Osteoblast (primary cell): ENCODE measurements around the gene FBXL14. TPM values are rescaled to one million over a fixed set of nuclear protein-coding genes. Genes with fewer than 3 reads are reported as not detected.

ENCODE experiments used
- DNase-seq: peaks from one replicate; pipeline ENCODE4 v3.0.0; 2011; ENCODE audit warnings: low spot score, mixed read lengths; ENCODE audit not compliant: insufficient read length; ENCODE audit errors: missing footprints
- H2AFZ ChIP-seq: 2 replicates; pipeline ENCODE4 v1.6.0; 2011; ENCODE audit warnings: mild to moderate bottlenecking, low read length
- H3K27ac ChIP-seq: 2 replicates; pipeline ENCODE4 v1.5.1; 2011; ENCODE audit warnings: mild to moderate bottlenecking, low read depth, low read length, moderate library complexity
- H3K27me3 ChIP-seq: 2 replicates; pipeline ENCODE4 v1.6.0; 2012; ENCODE audit warnings: mild to moderate bottlenecking, control low read depth, inconsistent platforms, low read length, moderate library complexity; ENCODE audit not compliant: insufficient read depth
- H3K36me3 ChIP-seq: 2 replicates; pipeline ENCODE4 v1.5.1; 2011; ENCODE audit warnings: mild to moderate bottlenecking, low read length, control low read depth, moderate library complexity; ENCODE audit not compliant: insufficient read depth
- H3K4me1 ChIP-seq: 2 replicates; pipeline ENCODE4 v1.5.1; 2011; ENCODE audit warnings: mild to moderate bottlenecking, low read length, control low read depth, moderate library complexity; ENCODE audit not compliant: insufficient read depth
- H3K4me2 ChIP-seq: 2 replicates; pipeline ENCODE4 v1.6.0; 2011; ENCODE audit warnings: mild to moderate bottlenecking, low read length; ENCODE audit not compliant: insufficient read depth
- H3K4me3 ChIP-seq: fragments of 200-600 bp; sonication (generic); 3 replicates; pipeline ENCODE4 v1.5.1; 2012; ENCODE audit warnings: mild to moderate bottlenecking, low read length, inconsistent platforms; ENCODE audit not compliant: insufficient read depth
- H3K79me2 ChIP-seq: 2 replicates; pipeline ENCODE4 v1.6.0; 2012; ENCODE audit warnings: mild to moderate bottlenecking, low read length, control low read depth, inconsistent platforms; ENCODE audit not compliant: insufficient read depth
- H3K9me3 ChIP-seq: 2 replicates; pipeline ENCODE4 v1.5.1; 2011; ENCODE audit warnings: low read depth, low read length, control low read depth
- H4K20me1 ChIP-seq: 2 replicates; pipeline ENCODE4 v1.6.0; 2012; ENCODE audit warnings: mild to moderate bottlenecking, low read length, control low read depth; ENCODE audit not compliant: insufficient read depth
- CTCF ChIP-seq: IDR thresholded peaks from 2 replicates; pipeline ENCODE4 v1.5.1; 2011; ENCODE audit warnings: mild to moderate bottlenecking, low read depth, low read length, moderate library complexity; ENCODE audit errors: extremely low read depth
- total RNA-seq: library from RNA; depleted of rRNA; stranded (reverse); fragments of >200 nt; gene quantifications from 2 replicates; pipeline ENCODE4 v1.2.3, GENCODE V29; 2012

FBXL14 gene
- total RNA-seq, 1 donor, result 9.8 TPM

- Histone ChIP-seq H3K27ac (peak overlapping the region; percentile 68), H3K36me3 (no peaks in the 10 kb centered on the region), H3K4me3 (peak overlapping the region; percentile 22), H4K20me1 (peaks cover 9% of the 10 kb centered on the region), H3K4me2 (peak overlapping the region; percentile 59), H3K27me3 (no peaks in the 10 kb centered on the region), H2AFZ (no peak overlapping the region), H3K9me3 (no peaks in the 10 kb centered on the region), H3K4me1 (peaks cover 32% of the 10 kb centered on the region), H3K79me2 (peaks cover 34% of the 10 kb centered on the region)
- TF ChIP-seq CTCF, result no peak
- peak; percentile 98 for DNase-seq
Measured at GRCh38 chr12:1527789-1528188, 66.6 kb downstream of the FBXL14 start.

- H3K27me3 ChIP-seq, result no peaks in the 10 kb centered on the region
- peaks cover 16% of the 10 kb centered on the region for H3K79me2 ChIP-seq
- H3K36me3 ChIP-seq, result no peaks in the 10 kb centered on the region
- H3K4me1 ChIP-seq, result peaks cover 21% of the 10 kb centered on the region
- no peak overlapping the region for H2AFZ ChIP-seq
- no peak overlapping the region for H3K4me2 ChIP-seq
- DNase-seq, result no peak
- no peaks in the 10 kb centered on the region for H3K9me3 ChIP-seq
- no peak overlapping the region for H3K4me3 ChIP-seq
- no peaks in the 10 kb centered on the region for H4K20me1 ChIP-seq
- H3K27ac ChIP-seq, result no peak overlapping the region
- no peak for TF ChIP-seq CTCF
Measured at GRCh38 chr12:1525858-1526257, 68.5 kb downstream of the FBXL14 start.

GRCh38 chr12:1523558-1524050, 70.8 kb downstream of the FBXL14 start:
- Histone ChIP-seq H3K4me2 (no peak overlapping the region), H2AFZ (no peak overlapping the region), H3K9me3 (no peaks in the 10 kb centered on the region), H3K79me2 (peaks cover 4% of the 10 kb centered on the region), H3K27me3 (no peaks in the 10 kb centered on the region), H3K4me3 (no peak overlapping the region), H3K36me3 (no peaks in the 10 kb centered on the region), H3K27ac (no peak overlapping the region), H4K20me1 (no peaks in the 10 kb centered on the region), H3K4me1 (peaks cover 28% of the 10 kb centered on the region)
- TF ChIP-seq CTCF, result no peak
- no peak for DNase-seq

GRCh38 chr12:1523046-1523445, 71.3 kb downstream of the FBXL14 start:
- DNase-seq, result no peak
- Histone ChIP-seq H3K4me2 (no peak overlapping the region), H3K79me2 (peaks cover 4% of the 10 kb centered on the region), H3K27me3 (no peaks in the 10 kb centered on the region), H3K36me3 (no peaks in the 10 kb centered on the region), H2AFZ (no peak overlapping the region), H3K27ac (no peak overlapping the region), H3K4me1 (peaks cover 27% of the 10 kb centered on the region), H3K9me3 (no peaks in the 10 kb centered on the region), H3K4me3 (no peak overlapping the region), H4K20me1 (no peaks in the 10 kb centered on the region)
- TF ChIP-seq CTCF, result no peak
